ENCODE measurements around the gene RIMS1.

RIMS1 gene

GRCh38 chr6:72238900-72239299, 352.6 kb downstream of the RIMS1 start:
- DNase-seq (ENCODE audit: low read depth in 2 of 2): no peak

GRCh38 chr6:72245565-72245964, 359.2 kb downstream of the RIMS1 start:
- DNase-seq (ENCODE audit: low read depth in 2 of 2): no peak

GRCh38 chr6:72246926-72247325, 360.6 kb downstream of the RIMS1 start:
- DNase-seq (ENCODE audit: low read depth in 2 of 2): no peak

- DNase-seq (ENCODE audit: low read depth in 2 of 2): no peak
Measured at GRCh38 chr6:72248621-72249020, 362.3 kb downstream of the RIMS1 start.

GRCh38 chr6:72250664-72251063, 364.3 kb downstream of the RIMS1 start:
- DNase-seq (ENCODE audit: low read depth in 2 of 2): no peak

GRCh38 chr6:72260489-72260888, 374.1 kb downstream of the RIMS1 start:
- no peak for DNase-seq (ENCODE audit: low read depth in 2 of 2)

- DNase-seq (ENCODE audit: low read depth in 2 of 2): no peak
Measured at GRCh38 chr6:72261554-72261953, 375.2 kb downstream of the RIMS1 start.

GRCh38 chr6:72262254-72262653, 375.9 kb downstream of the RIMS1 start:
- DNase-seq (ENCODE audit: low read depth in 2 of 2): no peak

GRCh38 chr6:72267470-72267869, 381.1 kb downstream of the RIMS1 start:
- DNase-seq (ENCODE audit: low read depth in 2 of 2): no peak

- DNase-seq (ENCODE audit: low read depth in 2 of 2): no peak
Measured at GRCh38 chr6:72271531-72271930, 385.2 kb downstream of the RIMS1 start.

- no peak for DNase-seq (ENCODE audit: low read depth in 2 of 2)
Measured at GRCh38 chr6:72272958-72273357, 386.6 kb downstream of the RIMS1 start.

- no peak for DNase-seq (ENCODE audit: low read depth in 2 of 2)
Measured at GRCh38 chr6:72275888-72276287, 389.5 kb downstream of the RIMS1 start.

GRCh38 chr6:72282201-72282600, 395.9 kb downstream of the RIMS1 start:
- no peak for DNase-seq (ENCODE audit: low read depth in 2 of 2)

- DNase-seq (ENCODE audit: low read depth in 2 of 2): no peak
Measured at GRCh38 chr6:72283571-72283970, 397.2 kb downstream of the RIMS1 start.

- no peak for DNase-seq (ENCODE audit: low read depth in 2 of 2)
Measured at GRCh38 chr6:72286911-72287311, 400.6 kb downstream of the RIMS1 start.

- no peak for DNase-seq (ENCODE audit: low read depth in 2 of 2)
Measured at GRCh38 chr6:72287801-72288200, 401.5 kb downstream of the RIMS1 start.

- no peak for DNase-seq (ENCODE audit: low read depth in 2 of 2)
Measured at GRCh38 chr6:72288592-72288991, 402.2 kb downstream of the RIMS1 start.

- no peak for DNase-seq (ENCODE audit: low read depth in 2 of 2)
Measured at GRCh38 chr6:72290620-72291019, 404.3 kb downstream of the RIMS1 start.

GRCh38 chr6:72296375-72296774, 410.0 kb downstream of the RIMS1 start:
- no peak for DNase-seq (ENCODE audit: low read depth in 2 of 2)

- DNase-seq (ENCODE audit: low read depth in 2 of 2): no peak
Measured at GRCh38 chr6:72305971-72306370, 419.6 kb downstream of the RIMS1 start.

- DNase-seq (ENCODE audit: low read depth in 2 of 2): no peak
Measured at GRCh38 chr6:72316675-72317380, 430.5 kb downstream of the RIMS1 start.

GRCh38 chr6:72321788-72322187, 435.4 kb downstream of the RIMS1 start:
- DNase-seq (ENCODE audit: low read depth in 2 of 2): no peak

GRCh38 chr6:72322771-72323170, 436.4 kb downstream of the RIMS1 start:
- no peak for DNase-seq (ENCODE audit: low read depth in 2 of 2)

- no peak for DNase-seq (ENCODE audit: low read depth in 2 of 2)
Measured at GRCh38 chr6:72324591-72324990, 438.2 kb downstream of the RIMS1 start.

Data from stimulated activated CD8-positive, alpha-beta memory T cell treated with anti-CD3 and anti-CD28 coated beads, Interleukin-15, amount 100 ng/mL, for 4 hours (primary cell).